Inferior parietal cortex (tissue), 1 donor: ENCODE data around the gene VPS50.

ENCODE experiments used
- DNase-seq: peaks from one replicate; pipeline ENCODE4 v3.0.0-alpha.2; 2016; ENCODE audit errors: extremely low spot score

VPS50 gene

GRCh38 chr7:93231799-93232672 is at the start of gene VPS50:
TSS of gene VPS50 (plus strand) at chr7:93232366. CDS start at chr7:93232468, 102 bp downstream.
- DNase-seq, result peak; percentile 99

- no peak for DNase-seq
These were observed 46.7 kb upstream of the VPS50 start for GRCh38 chr7:93185303-93186027.

- no peak for DNase-seq
These were observed 43.1 kb upstream of the VPS50 start for GRCh38 chr7:93188870-93189634.

- DNase-seq, result no peak
These were observed 37.8 kb upstream of the VPS50 start for GRCh38 chr7:93194386-93194785.

GRCh38 chr7:93196336-93196735 is 35.8 kb upstream of the VPS50 start:
- no peak for DNase-seq

GRCh38 chr7:93198472-93198871 is 33.7 kb upstream of the VPS50 start:
- DNase-seq, result no peak

- DNase-seq, result no peak
These were observed 29.4 kb upstream of the VPS50 start for GRCh38 chr7:93202594-93203250.

- no peak for DNase-seq
These were observed 28.7 kb upstream of the VPS50 start for GRCh38 chr7:93203496-93203895.

GRCh38 chr7:93205046-93205445 is 27.1 kb upstream of the VPS50 start:
- DNase-seq, result no peak

GRCh38 chr7:93211228-93211818 is 20.8 kb upstream of the VPS50 start:
- no peak for DNase-seq

GRCh38 chr7:93212881-93213280 is 19.3 kb upstream of the VPS50 start:
- DNase-seq, result no peak

- DNase-seq, result no peak
These were observed 13.0 kb upstream of the VPS50 start for GRCh38 chr7:93218997-93219827.

- DNase-seq, result no peak
These were observed 12.3 kb upstream of the VPS50 start for GRCh38 chr7:93219868-93220267.

GRCh38 chr7:93226310-93226709 is 5.9 kb upstream of the VPS50 start, which contains the start of gene HEPACAM2:
TSS of gene HEPACAM2 (minus strand) at chr7:93226469.
- DNase-seq, result no peak

GRCh38 chr7:93228302-93228701 is 3.9 kb upstream of the VPS50 start:
- DNase-seq, result peak; percentile 77

- DNase-seq, result no peak
These were observed 907 bp upstream of the VPS50 start for GRCh38 chr7:93231259-93231658.

- peak; percentile 9 for DNase-seq
These were observed 480 bp downstream of the VPS50 start for GRCh38 chr7:93232673-93233018.

GRCh38 chr7:93235541-93235940 is 3.4 kb downstream of the VPS50 start:
- no peak for DNase-seq

GRCh38 chr7:93238131-93238530 is 6.0 kb downstream of the VPS50 start:
- DNase-seq, result no peak

- DNase-seq, result no peak
These were observed 6.6 kb downstream of the VPS50 start for GRCh38 chr7:93238748-93239147.
